GM18868 (cell line): ENCODE measurements around the gene CEBPA.
"Not testable (repeated sequence)": the region's sequence is repeated elsewhere in the genome, so short reads cannot be mapped to it uniquely, and the experiment has no call there.

Experiments
- ATAC-seq: cut with Tn5 transposase; IDR thresholded peaks from one replicate; pipeline ENCODE4 v1.9.1; 2021; ENCODE audit warnings: mild to moderate bottlenecking, moderate library complexity; ENCODE audit not compliant: unreplicated experiment

The CEBPA gene

GRCh38 chr19:33301144-33301899 is 1.0 kb downstream of the CEBPA start:
- no peak for ATAC-seq

- no peak for ATAC-seq
These were observed 1.5 kb downstream of the CEBPA start for GRCh38 chr19:33300894-33301143.

- no peak for ATAC-seq
These were observed 2.1 kb downstream of the CEBPA start for GRCh38 chr19:33300009-33300893.

- no peak for ATAC-seq
These were observed 3.2 kb downstream of the CEBPA start for GRCh38 chr19:33299051-33299688.

- ATAC-seq, result no peak
These were observed 4.0 kb downstream of the CEBPA start for GRCh38 chr19:33298146-33298911.

GRCh38 chr19:33297401-33298145 is 4.8 kb downstream of the CEBPA start:
- ATAC-seq, result no peak

GRCh38 chr19:33296488-33296971 is 5.8 kb downstream of the CEBPA start:
- ATAC-seq, result no peak

- ATAC-seq, result peak; percentile 53
These were observed 6.5 kb downstream of the CEBPA start for GRCh38 chr19:33295621-33296487.

- not testable (repeated sequence) for ATAC-seq
These were observed 7.3 kb downstream of the CEBPA start for GRCh38 chr19:33295046-33295445.

- ATAC-seq, result no peak
These were observed 8.1 kb downstream of the CEBPA start for GRCh38 chr19:33294058-33294798.

- no peak for ATAC-seq
These were observed 8.9 kb downstream of the CEBPA start for GRCh38 chr19:33293255-33294057.

- no peak for ATAC-seq
These were observed 9.6 kb downstream of the CEBPA start for GRCh38 chr19:33292595-33293254.

- no peak for ATAC-seq
These were observed 10.5 kb downstream of the CEBPA start for GRCh38 chr19:33291623-33292534.

GRCh38 chr19:33290956-33291622 is 11.2 kb downstream of the CEBPA start:
- no peak for ATAC-seq

GRCh38 chr19:33290082-33290815 is 12.1 kb downstream of the CEBPA start:
- ATAC-seq, result no peak
